Measurements from ENCODE around the gene SPSB4. TPM values are rescaled to one million over a fixed set of nuclear protein-coding genes. Genes with fewer than 3 reads are reported as not detected.

The SPSB4 gene
- total and polyA plus RNA-seq, 7 donors = 0.10 to 1.4 (median 0.44) TPM; not detected in 1

DNA sequence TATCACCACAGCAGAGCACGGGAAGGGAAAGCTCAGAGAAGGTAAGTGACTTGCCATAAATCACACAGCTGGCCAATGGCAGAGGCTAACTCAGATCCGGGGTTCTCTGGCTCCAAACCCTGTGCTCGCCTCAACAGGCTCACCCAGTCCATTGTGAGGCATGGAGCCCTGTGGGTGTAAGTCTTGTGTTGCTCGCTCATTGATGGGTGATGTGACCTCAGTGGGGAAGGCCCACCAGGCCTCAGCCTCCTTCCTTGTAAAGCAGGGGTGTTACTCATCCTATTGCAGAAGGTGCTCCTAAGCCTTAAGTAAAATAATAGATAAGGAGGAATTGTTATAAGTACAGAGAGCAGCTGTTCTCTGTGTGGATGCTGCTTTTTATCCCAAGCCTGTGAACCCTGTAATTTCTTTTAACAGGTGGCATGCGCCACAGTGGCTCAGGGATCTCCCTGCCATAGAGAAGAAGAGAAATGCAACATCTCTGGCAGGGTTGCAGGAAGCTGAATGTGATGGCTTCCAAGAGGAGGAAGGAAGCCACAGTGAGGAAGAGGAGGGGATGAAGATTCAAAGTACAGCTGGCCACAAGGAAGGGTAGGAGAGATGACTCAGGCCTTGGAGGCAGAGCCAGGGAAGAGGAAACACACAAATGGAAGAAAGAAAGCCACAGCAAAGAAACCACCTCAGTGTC, 30.9 kb upstream of the SPSB4 start:
- Histone ChIP-seq H3K4me1 (no peaks in the 10 kb centered on the region), H3K27ac (no peak overlapping the region), H3K36me3 (no peaks in the 10 kb centered on the region), H3K4me3 (no peak overlapping the region), H3K9me3 (no peaks in the 10 kb centered on the region), H3K27me3 (no peaks in the 10 kb centered on the region)
- DNase-seq = no peak
- TF ChIP-seq POLR2A (IDR thresholded peaks at IDR 0.05) (no peak), POLR2AphosphoS5 (IDR thresholded peaks at IDR 0.05) (no peak), EP300 (IDR thresholded peaks at IDR 0.05) (no peak)
- TF ChIP-seq, protein P1, sequence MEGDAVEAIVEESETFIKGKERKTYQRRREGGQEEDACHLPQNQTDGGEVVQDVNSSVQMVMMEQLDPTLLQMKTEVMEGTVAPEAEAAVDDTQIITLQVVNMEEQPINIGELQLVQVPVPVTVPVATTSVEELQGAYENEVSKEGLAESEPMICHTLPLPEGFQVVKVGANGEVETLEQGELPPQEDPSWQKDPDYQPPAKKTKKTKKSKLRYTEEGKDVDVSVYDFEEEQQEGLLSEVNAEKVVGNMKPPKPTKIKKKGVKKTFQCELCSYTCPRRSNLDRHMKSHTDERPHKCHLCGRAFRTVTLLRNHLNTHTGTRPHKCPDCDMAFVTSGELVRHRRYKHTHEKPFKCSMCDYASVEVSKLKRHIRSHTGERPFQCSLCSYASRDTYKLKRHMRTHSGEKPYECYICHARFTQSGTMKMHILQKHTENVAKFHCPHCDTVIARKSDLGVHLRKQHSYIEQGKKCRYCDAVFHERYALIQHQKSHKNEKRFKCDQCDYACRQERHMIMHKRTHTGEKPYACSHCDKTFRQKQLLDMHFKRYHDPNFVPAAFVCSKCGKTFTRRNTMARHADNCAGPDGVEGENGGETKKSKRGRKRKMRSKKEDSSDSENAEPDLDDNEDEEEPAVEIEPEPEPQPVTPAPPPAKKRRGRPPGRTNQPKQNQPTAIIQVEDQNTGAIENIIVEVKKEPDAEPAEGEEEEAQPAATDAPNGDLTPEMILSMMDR (IDR thresholded peaks at IDR 0.05) = no peak
- intact Hi-C loops (cut with DNase I) = no loop called here
- 79 to 89% methylated on average over 5 of the region's 5 CpGs for WGBS, 2 donors

DNA sequence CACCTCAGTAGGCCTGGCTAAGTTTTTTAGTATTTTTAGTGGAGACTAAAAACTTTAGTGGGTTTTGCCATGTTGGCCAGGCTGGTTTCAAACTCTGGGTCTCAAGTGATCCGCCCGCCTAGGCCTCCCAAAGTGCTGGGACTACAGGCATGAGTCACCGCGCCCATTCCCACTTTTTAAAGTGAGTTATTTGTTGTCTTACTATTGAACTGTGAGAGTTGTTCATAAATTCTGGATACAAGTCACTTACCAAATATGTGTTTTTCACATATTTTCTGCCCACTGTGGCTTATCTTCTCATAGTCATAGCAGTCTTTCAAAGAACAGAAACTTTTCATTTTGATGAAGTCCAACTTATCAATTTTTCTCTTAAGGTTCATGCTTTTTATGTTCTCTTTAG, 29.9 kb upstream of the SPSB4 start:
- TF ChIP-seq POLR2AphosphoS5 (IDR thresholded peaks at IDR 0.05) (no peak), POLR2A (IDR thresholded peaks at IDR 0.05) (no peak), EP300 (IDR thresholded peaks at IDR 0.05) (no peak)
- TF ChIP-seq, protein P1 (IDR thresholded peaks at IDR 0.05) = no peak
- no peak for DNase-seq
- H3K4me1 ChIP-seq = no peaks in the 10 kb centered on the region
- no peak overlapping the region for H3K27ac ChIP-seq
- no peaks in the 10 kb centered on the region for H3K27me3 ChIP-seq
- WGBS, 2 donors = 96 to 98% methylated on average over 4 of the region's 4 CpGs
- intact Hi-C loops (cut with DNase I) = no loop called here
- no peaks in the 10 kb centered on the region for H3K36me3 ChIP-seq
- H3K4me3 ChIP-seq = no peak overlapping the region
- no peaks in the 10 kb centered on the region for H3K9me3 ChIP-seq

DNA sequence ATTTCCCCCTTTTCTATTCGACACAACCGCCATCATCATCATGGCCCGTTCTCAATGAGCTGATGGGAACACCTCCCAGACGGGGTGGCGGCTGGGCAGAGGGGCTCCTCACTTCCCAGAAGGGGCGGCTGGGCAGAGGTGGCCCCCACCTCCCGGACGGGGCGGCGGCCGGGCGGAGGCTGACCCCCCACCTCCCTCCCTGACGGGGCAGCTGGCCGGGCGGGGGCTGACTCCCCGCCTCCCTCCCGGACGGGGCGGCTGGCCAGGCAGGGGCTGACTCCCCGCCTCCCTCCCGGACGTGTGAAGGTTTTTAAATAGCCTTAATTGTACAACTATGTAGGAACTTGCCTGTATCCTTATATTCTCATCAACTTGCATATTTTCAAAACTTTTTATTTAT, 20.9 kb upstream of the SPSB4 start:
- intact Hi-C loops (cut with DNase I) = no loop called here
- 94 to 95% methylated on average over 22 of the region's 22 CpGs for WGBS, 2 donors
- TF ChIP-seq POLR2AphosphoS5 (IDR thresholded peaks at IDR 0.05) = no peak
- TF ChIP-seq EP300 (IDR thresholded peaks at IDR 0.05) = no peak
- TF ChIP-seq, protein P1 (IDR thresholded peaks at IDR 0.05) = no peak
- no peak for TF ChIP-seq POLR2A (IDR thresholded peaks at IDR 0.05)

DNA sequence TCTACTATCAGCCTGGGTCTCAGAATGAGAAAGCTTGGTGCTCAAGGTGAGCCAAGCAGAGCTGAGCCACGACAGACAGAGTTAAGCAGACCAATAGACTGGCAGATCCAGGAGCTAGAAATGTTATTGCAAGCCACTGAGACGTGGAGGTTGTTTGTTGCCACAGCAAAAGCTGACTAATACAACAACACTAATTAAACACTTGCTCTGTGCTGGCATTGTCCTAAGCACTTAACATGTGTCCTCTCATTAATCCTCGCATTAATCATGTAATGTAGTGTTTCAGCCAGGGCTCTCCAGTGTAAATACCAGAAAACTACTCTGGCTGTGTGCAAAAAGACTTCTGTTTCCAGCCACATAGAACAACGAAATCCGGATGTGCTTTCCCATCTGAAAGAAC, 11.6 kb upstream of the SPSB4 start:
- WGBS, 2 donors = 51 to 63% methylated on average over 5 of the region's 5 CpGs
- TF ChIP-seq POLR2A (IDR thresholded peaks at IDR 0.05) (no peak), POLR2AphosphoS5 (IDR thresholded peaks at IDR 0.05) (no peak)
- TF ChIP-seq, protein P1 (IDR thresholded peaks at IDR 0.05) = no peak

More for the DNA sequence above, 20.9 kb upstream of the SPSB4 start:
- H3K36me3 ChIP-seq = no peaks in the 10 kb centered on the region
- H3K27me3 ChIP-seq = no peaks in the 10 kb centered on the region
- DNase-seq = no peak
- no peak overlapping the region for H3K4me3 ChIP-seq
- no peaks in the 10 kb centered on the region for H3K9me3 ChIP-seq
- no peak overlapping the region for H3K27ac ChIP-seq
- no peaks in the 10 kb centered on the region for H3K4me1 ChIP-seq

More for the DNA sequence above, 11.6 kb upstream of the SPSB4 start:
- intact Hi-C loops (cut with DNase I) = no loop called here
- Histone ChIP-seq H3K9me3 (no peaks in the 10 kb centered on the region), H3K4me3 (no peak overlapping the region), H3K36me3 (no peaks in the 10 kb centered on the region), H3K4me1 (no peaks in the 10 kb centered on the region), H3K27me3 (no peaks in the 10 kb centered on the region), H3K27ac (no peak overlapping the region)
- DNase-seq = no peak
